NCI-H146 treated with DMSO at 0.1 percent for 48 hours (cell line): ENCODE measurements around the gene ZNF292.
"Not testable (repeated sequence)": the region's sequence is repeated elsewhere in the genome, so short reads cannot be mapped to it uniquely, and the experiment has no call there.

ENCODE experiments used
- DNase-seq: peaks from one replicate; lab custom pipeline; 2025; ENCODE audit not compliant: unreplicated experiment; lab: John Stamatoyannopoulos, UW

Gene ZNF292

GRCh38 chr6:87274660-87275274 lies 119.4 kb downstream of the ZNF292 start:
- DNase-seq, result no peak

GRCh38 chr6:87276624-87277023 lies 121.3 kb downstream of the ZNF292 start:
- no peak for DNase-seq

GRCh38 chr6:87277123-87277522 lies 121.8 kb downstream of the ZNF292 start:
- no peak for DNase-seq

- DNase-seq, result no peak
Measured at GRCh38 chr6:87279196-87279595, 123.8 kb downstream of the ZNF292 start.

GRCh38 chr6:87281426-87281825 lies 126.1 kb downstream of the ZNF292 start:
- DNase-seq, result no peak

GRCh38 chr6:87282743-87283142 lies 127.4 kb downstream of the ZNF292 start:
- DNase-seq, result no peak

GRCh38 chr6:87283461-87283860 lies 128.1 kb downstream of the ZNF292 start:
- DNase-seq, result no peak

- DNase-seq, result no peak
Measured at GRCh38 chr6:87287251-87287650, 131.9 kb downstream of the ZNF292 start.

- no peak for DNase-seq
Measured at GRCh38 chr6:87289571-87289970, 134.2 kb downstream of the ZNF292 start.

- DNase-seq, result no peak
Measured at GRCh38 chr6:87291883-87292282, 136.5 kb downstream of the ZNF292 start.

- DNase-seq, result no peak
Measured at GRCh38 chr6:87293526-87293925, 138.2 kb downstream of the ZNF292 start.

GRCh38 chr6:87297119-87297518 lies 141.8 kb downstream of the ZNF292 start:
- DNase-seq, result no peak

GRCh38 chr6:87301277-87301676 lies 145.9 kb downstream of the ZNF292 start:
- DNase-seq, result not testable (repeated sequence)

GRCh38 chr6:87308970-87309369 lies 153.6 kb downstream of the ZNF292 start:
- DNase-seq, result no peak

- DNase-seq, result no peak
Measured at GRCh38 chr6:87312860-87313259, 157.5 kb downstream of the ZNF292 start.
